ENCODE measurements around the gene ZKSCAN5.
A peak's percentile ranks its signal among the peaks of the same experiment; 100 is the strongest.

- TF ChIP-seq CTCF (IDR thresholded peaks at IDR 0.05; ENCODE audit: poor library complexity, severe bottlenecking): peak; percentile 37
- no peak for TF ChIP-seq REST (IDR thresholded peaks at IDR 0.05; ENCODE audit: borderline replicate concordance)
- TF ChIP-seq EZH2 (IDR thresholded peaks at IDR 0.05; ENCODE audit: borderline replicate concordance, insufficient read depth, low read length, poor library complexity, severe bottlenecking): no peak
- no peak for TF ChIP-seq RAD21 (conservative IDR thresholded peaks at IDR 0.05)
- no peak for TF ChIP-seq EP300 (conservative IDR thresholded peaks at IDR 0.05; ENCODE audit: poor library complexity, severe bottlenecking)
Observed at GRCh38 chr7:99459087-99459486, 45.4 kb upstream of the ZKSCAN5 start.
